Thoracic aorta (tissue), 2 donors: ENCODE data around the gene GLG1. TPM values are rescaled to one million over a fixed set of nuclear protein-coding genes. Genes with fewer than 3 reads are reported as not detected.

ENCODE experiments used
- total RNA-seq, 2 donors: library from RNA; depleted of rRNA; stranded (reverse); fragments of >200 nt; gene quantifications; one replicate each; pipeline versions ENCODE4 v1.1.0 to v1.2.3, GENCODE V29; 2016

Gene GLG1
- total RNA-seq, 2 donors from 2014 or later: 202 to 218 TPM

Other genes starting within 250 kb of the GLG1 start
- 1 to 10 TPM; 1.8 to 9.0 TPM for gene NPIPB15, start 230.8 kb downstream of the GLG1 start, total RNA-seq
- 1 to 10 TPM in 1 of 2 donors, not detected in 1; 1.4 TPM for gene CLEC18B, start 185.6 kb downstream of the GLG1 start, total RNA-seq
- 10 to 100 TPM; 16.7 to 28.8 TPM for gene RFWD3, start 59.8 kb upstream of the GLG1 start, total RNA-seq
- 10 to 100 TPM; 11.4 to 47.0 TPM for gene MLKL, start 93.7 kb upstream of the GLG1 start, total RNA-seq
- under 1 TPM in 1 of 2 donors, not detected in 1; 0.49 TPM for gene FA2H, start 167.7 kb upstream of the GLG1 start, total RNA-seq